Fibroblast of lung (primary cell): ENCODE measurements around the gene CNR2.

ENCODE experiments used
- EZH2 ChIP-seq: IDR thresholded peaks from 2 replicates; pipeline ENCODE4 v1.5.1; 2012; ENCODE audit warnings: low read length, control low read depth, mild to moderate bottlenecking; ENCODE audit errors: missing control alignments
- TF ChIP-seq, protein P1 (sequence below), 2 donors: IDR thresholded peaks in 1 of 2; conservative IDR thresholded peaks in 1 of 2; 1 replicate in 1 of 2; 2 replicates in 1 of 2; pipeline ENCODE4 v1.5.1; 2011 to 2012; ENCODE audit warnings: low read length in 2 of 2, control low read depth in 1 of 2, inconsistent platforms in 1 of 2, low read depth in 1 of 2, mild to moderate bottlenecking in 1 of 2

DNA sequence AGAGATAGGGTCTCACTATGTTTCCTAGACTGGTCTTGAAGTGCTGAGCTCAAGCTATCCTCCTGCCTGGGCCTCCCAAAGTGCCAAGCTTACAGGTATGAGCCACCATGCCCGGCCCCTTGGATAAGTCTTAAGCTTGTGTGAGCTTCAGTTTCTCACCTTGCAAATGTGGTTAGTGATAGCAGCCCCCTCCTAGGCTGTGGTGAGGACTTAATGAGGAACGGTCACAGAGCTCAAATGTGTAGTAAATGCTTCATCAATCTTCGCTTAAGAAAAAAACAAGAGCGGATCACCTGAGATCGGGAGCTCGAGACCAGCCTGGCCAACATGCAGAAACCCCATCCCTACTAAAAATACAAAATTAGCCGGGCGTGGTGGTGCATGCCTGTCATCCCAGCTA is 3.0 kb downstream of the CNR2 start:
- TF ChIP-seq, protein P1, sequence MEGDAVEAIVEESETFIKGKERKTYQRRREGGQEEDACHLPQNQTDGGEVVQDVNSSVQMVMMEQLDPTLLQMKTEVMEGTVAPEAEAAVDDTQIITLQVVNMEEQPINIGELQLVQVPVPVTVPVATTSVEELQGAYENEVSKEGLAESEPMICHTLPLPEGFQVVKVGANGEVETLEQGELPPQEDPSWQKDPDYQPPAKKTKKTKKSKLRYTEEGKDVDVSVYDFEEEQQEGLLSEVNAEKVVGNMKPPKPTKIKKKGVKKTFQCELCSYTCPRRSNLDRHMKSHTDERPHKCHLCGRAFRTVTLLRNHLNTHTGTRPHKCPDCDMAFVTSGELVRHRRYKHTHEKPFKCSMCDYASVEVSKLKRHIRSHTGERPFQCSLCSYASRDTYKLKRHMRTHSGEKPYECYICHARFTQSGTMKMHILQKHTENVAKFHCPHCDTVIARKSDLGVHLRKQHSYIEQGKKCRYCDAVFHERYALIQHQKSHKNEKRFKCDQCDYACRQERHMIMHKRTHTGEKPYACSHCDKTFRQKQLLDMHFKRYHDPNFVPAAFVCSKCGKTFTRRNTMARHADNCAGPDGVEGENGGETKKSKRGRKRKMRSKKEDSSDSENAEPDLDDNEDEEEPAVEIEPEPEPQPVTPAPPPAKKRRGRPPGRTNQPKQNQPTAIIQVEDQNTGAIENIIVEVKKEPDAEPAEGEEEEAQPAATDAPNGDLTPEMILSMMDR (conservative IDR thresholded peaks at IDR 0.05 in 1 of 2, IDR thresholded peaks at IDR 0.05 in 1 of 2; ENCODE audit: low read depth in 1 of 2, low read length in 2 of 2): no peak
- TF ChIP-seq EZH2: no peak
